GM12865 (cell line): ENCODE results near the gene SPOCK3.

Source experiments
- DNase-seq: peaks from one replicate; pipeline ENCODE4 v3.0.0; 2010; ENCODE audit warnings: low read depth
- H3K4me3 ChIP-seq: 2 replicates; pipeline ENCODE4 v1.5.1; 2011; ENCODE audit warnings: mild to moderate bottlenecking, low read depth, low read length, control low read depth
- CTCF ChIP-seq: IDR thresholded peaks from 2 replicates; pipeline ENCODE4 v1.5.1; 2011; ENCODE audit warnings: low read length, control low read depth, low read depth, inconsistent platforms; ENCODE audit not compliant: insufficient read depth; ENCODE audit errors: missing control alignments

SPOCK3 gene

GRCh38 chr4:167109859-167110258 lies 124.4 kb downstream of the SPOCK3 start:
- no peak for DNase-seq
- no peak overlapping the region for H3K4me3 ChIP-seq
- no peak for TF ChIP-seq CTCF

- no peak overlapping the region for H3K4me3 ChIP-seq
- no peak for DNase-seq
- no peak for TF ChIP-seq CTCF
Observed at GRCh38 chr4:167105857-167106256, 128.4 kb downstream of the SPOCK3 start.

GRCh38 chr4:167102475-167102874 lies 131.8 kb downstream of the SPOCK3 start:
- H3K4me3 ChIP-seq, result no peak overlapping the region
- DNase-seq, result no peak
- no peak for TF ChIP-seq CTCF

- DNase-seq, result no peak
- no peak overlapping the region for H3K4me3 ChIP-seq
- TF ChIP-seq CTCF, result no peak
Observed at GRCh38 chr4:167101035-167101434, 133.3 kb downstream of the SPOCK3 start.

GRCh38 chr4:167100120-167100519 lies 134.2 kb downstream of the SPOCK3 start:
- no peak for TF ChIP-seq CTCF
- DNase-seq, result peak; percentile 64
- H3K4me3 ChIP-seq, result no peak overlapping the region

- no peak for TF ChIP-seq CTCF
- DNase-seq, result peak; percentile 67
- H3K4me3 ChIP-seq, result no peak overlapping the region
Observed at GRCh38 chr4:167088115-167088514, 146.2 kb downstream of the SPOCK3 start.

GRCh38 chr4:167084321-167084720 lies 150.0 kb downstream of the SPOCK3 start:
- no peak for TF ChIP-seq CTCF
- no peak overlapping the region for H3K4me3 ChIP-seq

More at GRCh38 chr4:167084321-167084720, 150.0 kb downstream of the SPOCK3 start:
- no peak for DNase-seq
